BLaER1 treated with 17β-estradiol and CSF1 and Interleukin-3, amounts not matched to agents 10 nM and 100 nM (cell line): ENCODE measurements around the gene HIPK3.
"Not testable (repeated sequence)": the region's sequence is repeated elsewhere in the genome, so short reads cannot be mapped to it uniquely, and the experiment has no call there.

Experiments
- H3K27ac ChIP-seq, 11 experiments: shearing (Covaris generic); formaldehyde crosslinking; 2 replicates each; pipeline ENCODE4 v1.8.1; 2022
- H3K27me3 ChIP-seq, 11 experiments: shearing (Covaris generic); formaldehyde crosslinking; 2 replicates each; pipeline ENCODE4 v1.8.1; 2022
- H3K36me3 ChIP-seq, 11 experiments: shearing (Covaris generic); formaldehyde crosslinking; 2 replicates each; pipeline ENCODE4 v1.8.1; 2022
- H3K4me1 ChIP-seq, 10 experiments: shearing (Covaris generic); formaldehyde crosslinking; 2 replicates each; pipeline ENCODE4 v1.8.1; 2022
- H3K4me2 ChIP-seq, 11 experiments: shearing (Covaris generic); formaldehyde crosslinking; 2 replicates each; pipeline ENCODE4 v1.8.1; 2022
- H3K4me3 ChIP-seq, 10 experiments: shearing (Covaris generic); formaldehyde crosslinking; 2 replicates each; pipeline ENCODE4 v1.8.1; 2022
- H3K9ac ChIP-seq, 11 experiments: shearing (Covaris generic); formaldehyde crosslinking; 2 replicates each; pipeline ENCODE4 v1.8.1; 2022
- H3K9me3 ChIP-seq, 11 experiments: shearing (Covaris generic); formaldehyde crosslinking; replicated peaks in 1 of 11; 2 replicates each; pipeline ENCODE4 v1.8.1; 2022
- H4K20me1 ChIP-seq, 11 experiments: shearing (Covaris generic); formaldehyde crosslinking; 2 replicates each; pipeline ENCODE4 v1.8.1; 2022
- Cebpa-rat ChIP-seq, 11 experiments: shearing (Covaris generic); IDR thresholded peaks; 2 replicates each; pipeline ENCODE4 v1.8.1; 2022

HIPK3 gene

DNA sequence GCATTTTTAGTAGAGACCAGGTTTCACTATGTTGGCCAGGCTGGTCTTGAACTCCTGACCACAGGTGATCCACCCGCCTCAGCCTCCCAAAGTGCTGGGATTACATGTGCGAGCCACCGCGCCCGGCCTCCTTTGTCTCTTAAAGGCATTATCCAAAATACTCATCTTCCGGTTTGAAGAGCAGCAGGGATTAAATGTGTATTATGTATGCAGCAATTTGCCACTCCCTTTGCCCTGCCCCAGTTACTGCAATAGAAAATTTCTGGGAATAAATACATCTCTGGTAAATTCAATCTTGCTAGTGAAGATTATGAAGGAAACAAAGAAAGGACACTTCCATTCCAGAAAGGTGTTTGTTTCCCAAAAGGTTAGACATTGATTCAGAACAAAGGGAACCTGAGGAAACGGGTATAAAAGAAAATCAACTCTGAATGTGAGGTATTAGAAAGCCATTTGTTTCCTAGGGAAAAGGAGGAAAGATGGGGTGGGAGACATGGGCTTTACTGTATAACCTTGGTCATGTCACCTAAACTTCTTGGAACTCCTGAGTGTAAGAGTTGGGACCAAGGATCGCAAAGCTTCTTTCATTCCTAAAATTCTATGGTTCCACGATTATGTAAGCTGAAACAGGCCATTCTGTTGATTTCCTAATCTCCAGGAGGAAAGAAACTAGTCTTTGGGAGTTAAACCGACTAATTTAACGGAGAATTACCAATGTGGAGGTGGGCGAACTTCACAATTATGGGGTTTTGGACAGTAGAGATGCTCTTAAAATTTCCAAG lies 959 bp upstream of the HIPK3 start:
- no peak for TF ChIP-seq Cebpa-rat (IDR thresholded peaks at IDR 0.05)
- H3K9me3 ChIP-seq, result peaks cover 0 to 1% (median 0%) of the 10 kb centered on the region in 11 experiments; a peak in 1 of 22 replicates
- H3K4me3 ChIP-seq, result peak overlapping the region; percentile 81 to 95 (median 92)
- peak overlapping the region; percentile 99 to 100 (median 100) for H3K27ac ChIP-seq
- peaks cover 13 to 34% (median 21%) of the 10 kb centered on the region in 10 experiments for H3K4me1 ChIP-seq
- H3K9ac ChIP-seq, result peak overlapping the region; percentile 99 to 100 (median 100)
- H4K20me1 ChIP-seq, result peaks cover 9 to 30% (median 26%) of the 10 kb centered on the region in 11 experiments; a peak in 20 of 22 replicates
- H3K4me2 ChIP-seq, result peak overlapping the region; percentile 74 to 95 (median 88)
- no peaks in the 10 kb centered on the region for H3K27me3 ChIP-seq
- peaks cover 0 to 2% (median under 1%) of the 10 kb centered on the region in 11 experiments; a peak in 7 of 22 replicates for H3K36me3 ChIP-seq

DNA sequence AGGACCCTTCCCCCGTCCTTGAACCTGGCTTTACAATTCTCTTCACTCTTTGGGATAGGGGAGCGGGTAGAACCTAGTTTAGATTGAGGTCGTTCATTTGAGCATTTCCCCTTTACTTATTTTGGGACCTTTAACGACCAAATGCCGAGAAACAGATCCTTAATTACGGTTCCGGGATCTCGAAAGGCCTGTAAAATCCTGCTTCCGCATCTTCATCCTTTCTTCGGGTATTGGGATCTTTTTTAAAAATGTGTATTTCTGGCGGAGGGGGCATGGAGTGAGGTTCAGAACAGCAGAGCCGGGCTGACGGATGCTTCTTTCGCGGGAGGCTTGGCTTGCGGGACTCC lies 395 bp upstream of the HIPK3 start:
- Histone ChIP-seq H3K9ac (peak overlapping the region; percentile 99 to 100 (median 100)), H3K4me1 (peaks cover 18 to 40% (median 25%) of the 10 kb centered on the region in 10 experiments), H4K20me1 (peaks cover 15 to 35% (median 32%) of the 10 kb centered on the region in 11 experiments; a peak in 21 of 22 replicates), H3K4me3 (peak overlapping the region; percentile 81 to 95 (median 92)), H3K4me2 (peak overlapping the region; percentile 74 to 95 (median 88)), H3K27me3 (no peaks in the 10 kb centered on the region), H3K27ac (peak overlapping the region; percentile 99 to 100 (median 100)), H3K9me3 (peaks cover 0 to 5% (median 0%) of the 10 kb centered on the region in 11 experiments; a peak in 1 of 22 replicates), H3K36me3 (peaks cover 0 to 7% (median 4%) of the 10 kb centered on the region in 11 experiments; a peak in 7 of 22 replicates)
- no peak for TF ChIP-seq Cebpa-rat (IDR thresholded peaks at IDR 0.05)

DNA sequence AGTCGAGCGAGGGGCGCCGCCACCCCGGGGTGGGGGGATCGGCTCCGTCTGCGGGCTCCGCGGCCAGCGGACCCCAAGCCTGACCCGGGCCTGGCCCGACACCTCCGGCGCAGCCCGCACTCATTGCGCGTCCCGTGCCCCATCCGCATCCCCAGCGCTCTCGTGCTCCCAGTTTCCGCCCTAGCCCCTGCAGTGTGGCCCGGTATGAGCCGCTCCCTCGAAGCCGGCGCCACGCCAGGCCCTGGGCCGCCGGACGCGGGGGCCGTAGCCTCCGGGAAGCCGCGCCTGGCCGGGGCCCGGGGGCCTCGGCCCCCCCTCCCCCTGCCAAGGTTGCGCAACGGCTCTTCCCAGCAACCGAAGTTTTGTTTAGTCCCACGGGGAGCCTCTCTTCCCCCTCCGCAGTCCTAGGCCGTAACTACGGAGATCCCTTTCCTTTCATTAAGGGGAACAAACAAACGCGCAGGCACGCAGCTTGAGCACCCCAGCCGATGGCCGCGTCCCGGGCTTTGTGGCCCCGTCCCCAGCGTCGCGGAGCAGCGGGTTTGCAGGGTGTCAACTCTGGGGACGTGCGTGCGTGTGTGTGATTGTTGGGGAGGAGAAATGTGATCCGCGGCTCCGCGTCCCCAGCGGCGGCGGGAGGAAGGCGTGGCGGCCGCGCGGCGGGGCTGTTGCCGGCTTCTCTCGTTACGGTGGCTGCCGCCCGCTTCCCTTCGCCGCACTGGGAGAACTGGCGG lies 883 bp downstream of the HIPK3 start:
- H4K20me1 ChIP-seq, result peaks cover 28 to 48% (median 45%) of the 10 kb centered on the region in 11 experiments
- H3K27me3 ChIP-seq, result no peaks in the 10 kb centered on the region
- peaks cover 31 to 52% (median 38%) of the 10 kb centered on the region in 10 experiments for H3K4me1 ChIP-seq
- peaks cover 0 to 8% (median 4%) of the 10 kb centered on the region in 11 experiments; a peak in 9 of 22 replicates for H3K36me3 ChIP-seq
- peaks cover 0 to 5% (median 0%) of the 10 kb centered on the region in 11 experiments; a peak in 1 of 22 replicates for H3K9me3 ChIP-seq
- H3K4me3 ChIP-seq, result peak overlapping the region; percentile 81 to 95 (median 92)
- peak overlapping the region; percentile 99 to 100 (median 100) for H3K27ac ChIP-seq
- H3K9ac ChIP-seq, result peak overlapping the region; percentile 99 to 100 (median 100)
- H3K4me2 ChIP-seq, result peak overlapping the region; percentile 60 to 96 (median 88)
- peak; percentile 98 to 100 (median 99) for TF ChIP-seq Cebpa-rat (IDR thresholded peaks at IDR 0.05)

DNA sequence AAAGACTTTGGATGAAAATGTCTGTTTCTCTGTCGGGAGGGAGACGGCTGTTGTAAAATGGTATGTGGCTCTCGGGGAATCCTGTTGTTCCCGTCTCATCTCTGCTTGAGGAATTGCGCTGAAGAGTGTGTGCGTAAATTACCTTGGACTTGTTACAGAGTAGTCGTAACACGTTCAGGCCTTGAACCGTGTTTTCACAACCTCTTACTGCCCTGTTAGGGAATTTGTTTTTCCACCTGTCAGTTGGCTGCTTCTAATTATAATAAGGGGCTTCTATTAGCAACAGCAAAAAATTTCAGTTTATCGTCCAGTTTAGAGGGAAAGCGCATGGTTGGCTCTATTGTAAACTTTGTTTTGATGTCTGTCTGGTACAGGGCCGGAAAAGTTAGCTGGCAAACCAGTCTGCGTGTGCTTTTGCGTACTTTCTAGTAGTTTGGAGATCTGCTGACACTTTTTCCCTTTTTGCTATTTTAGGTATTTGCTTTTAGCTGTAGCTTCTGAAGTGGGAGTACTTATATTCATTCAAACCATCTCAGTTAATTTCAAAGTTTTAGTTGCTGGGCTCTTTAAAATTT lies 1.5 kb downstream of the HIPK3 start:
- peaks cover 36 to 58% (median 45%) of the 10 kb centered on the region in 10 experiments for H3K4me1 ChIP-seq
- H3K4me2 ChIP-seq, result peak overlapping the region; percentile 74 to 96 (median 89); a peak in 21 of 22 replicates
- peaks cover 0 to 5% (median 0%) of the 10 kb centered on the region in 11 experiments; a peak in 1 of 22 replicates for H3K9me3 ChIP-seq
- peaks cover 33 to 55% (median 51%) of the 10 kb centered on the region in 11 experiments for H4K20me1 ChIP-seq
- H3K27me3 ChIP-seq, result no peaks in the 10 kb centered on the region
- TF ChIP-seq Cebpa-rat (IDR thresholded peaks at IDR 0.05), result no peak
- peak overlapping the region; percentile 81 to 95 (median 92) for H3K4me3 ChIP-seq
- peaks cover 0 to 8% (median 4%) of the 10 kb centered on the region in 11 experiments; a peak in 9 of 22 replicates for H3K36me3 ChIP-seq
- peak overlapping the region; percentile 99 to 100 (median 100) for H3K27ac ChIP-seq
- H3K9ac ChIP-seq, result peak overlapping the region; percentile 99 to 100 (median 100)

DNA sequence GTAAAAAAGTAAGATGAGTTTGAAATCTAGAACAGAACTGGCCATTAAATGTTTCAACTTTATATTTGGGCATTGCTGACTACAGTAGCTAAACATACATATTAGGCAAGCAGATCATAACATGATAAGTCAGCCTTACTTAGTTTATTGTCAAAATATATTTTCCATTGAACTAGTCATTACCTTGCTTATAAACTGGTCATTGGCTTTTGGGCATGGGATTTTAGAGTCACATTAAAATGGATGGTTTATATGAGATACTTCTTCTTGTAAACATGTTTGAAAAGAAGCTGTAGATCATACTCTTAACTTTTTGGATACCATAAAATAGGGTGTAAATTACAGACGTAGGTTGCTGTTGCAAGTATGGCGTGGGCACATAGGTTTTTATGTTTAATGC lies 2.7 kb downstream of the HIPK3 start:
- Histone ChIP-seq H3K27me3 (no peaks in the 10 kb centered on the region), H3K9ac (peak overlapping the region; percentile 99 to 100 (median 100)), H4K20me1 (peaks cover 33 to 66% (median 63%) of the 10 kb centered on the region in 11 experiments), H3K9me3 (peaks cover 0 to 5% (median 0%) of the 10 kb centered on the region in 11 experiments; a peak in 1 of 22 replicates), H3K4me1 (peaks cover 41 to 59% (median 51%) of the 10 kb centered on the region in 10 experiments), H3K4me3 (peak overlapping the region; percentile 81 to 95 (median 92)), H3K36me3 (peaks cover 0 to 9% (median 4%) of the 10 kb centered on the region in 11 experiments; a peak in 9 of 22 replicates), H3K27ac (peak overlapping the region; percentile 99 to 100 (median 100)), H3K4me2 (peak overlapping the region; percentile 74 to 96 (median 89))
- TF ChIP-seq Cebpa-rat (IDR thresholded peaks at IDR 0.05), result no peak

DNA sequence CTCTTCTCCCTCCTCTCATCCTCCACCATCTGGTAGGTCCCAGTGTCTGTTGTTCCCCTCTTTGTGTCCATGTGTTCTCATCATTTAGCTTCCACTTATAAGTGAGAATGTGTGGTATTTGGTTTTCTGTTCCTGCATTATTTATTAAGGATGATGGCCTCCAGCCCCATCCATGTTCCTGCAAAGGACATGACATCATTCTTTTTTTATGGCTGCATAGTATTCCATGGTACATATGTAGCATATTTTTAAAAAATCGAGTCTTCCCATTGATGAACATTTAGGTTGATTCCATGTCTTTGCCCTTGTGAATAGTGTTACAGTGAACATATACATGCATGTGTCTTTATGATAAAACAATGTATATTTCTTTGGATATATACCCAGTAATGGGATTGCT lies 4.2 kb downstream of the HIPK3 start:
- H3K4me2 ChIP-seq, result peak overlapping the region; percentile 9 to 96 (median 88); a peak in 20 of 22 replicates
- peak overlapping the region in 3 of 11 experiments; percentile 56 to 73 (median 73); a peak in 2 of 22 replicates for H3K9ac ChIP-seq
- H4K20me1 ChIP-seq, result peaks cover 46 to 81% (median 78%) of the 10 kb centered on the region in 11 experiments
- peaks cover 0 to 19% (median 10%) of the 10 kb centered on the region in 11 experiments; a peak in 14 of 22 replicates for H3K36me3 ChIP-seq
- H3K27me3 ChIP-seq, H3K9me3 ChIP-seq: not testable (repeated sequence)
- peaks cover 43 to 62% (median 54%) of the 10 kb centered on the region in 10 experiments for H3K4me1 ChIP-seq
- H3K4me3 ChIP-seq, result peak overlapping the region in 6 of 10 experiments; percentile 3 to 93 (median 34); a peak in 8 of 20 replicates
- H3K27ac ChIP-seq, result peak overlapping the region in 6 of 11 experiments; percentile 60 to 80 (median 74); a peak in 7 of 22 replicates

DNA sequence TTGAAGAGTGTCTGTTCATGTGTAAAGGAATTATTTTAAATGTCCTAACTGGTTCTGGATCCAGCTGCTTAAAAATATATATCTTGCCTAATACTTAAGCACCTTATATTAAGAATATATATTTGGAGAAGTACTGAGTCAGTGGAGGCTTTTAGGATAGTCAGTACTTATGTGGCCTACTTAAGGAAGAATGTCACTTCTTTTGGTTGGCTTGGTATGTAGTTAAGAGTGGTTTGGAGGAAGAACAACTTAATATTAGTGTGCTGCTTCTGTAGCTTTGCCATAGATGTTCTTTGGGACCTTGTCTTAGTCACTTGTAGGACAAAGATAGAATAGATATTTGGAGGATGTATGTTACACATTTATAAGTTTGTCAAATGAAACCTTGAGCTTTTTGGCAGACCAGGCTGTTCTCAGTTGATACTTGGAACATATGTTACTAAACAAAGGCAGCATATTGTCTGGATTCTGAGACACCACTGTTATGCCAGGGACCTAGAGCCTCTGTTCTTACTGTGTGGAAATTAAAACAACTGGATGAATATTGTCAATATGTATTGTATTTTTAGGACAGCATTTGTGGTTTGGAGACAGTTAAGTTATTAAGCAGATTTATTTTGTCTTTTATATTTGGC lies 4.9 kb downstream of the HIPK3 start:
- H3K4me1 ChIP-seq, result peaks cover 47 to 66% (median 58%) of the 10 kb centered on the region in 10 experiments
- H3K4me3 ChIP-seq, result peak overlapping the region in 5 of 10 experiments; percentile 20 to 93 (median 35); a peak in 8 of 20 replicates
- peaks cover 0 to 19% (median 10%) of the 10 kb centered on the region in 11 experiments; a peak in 14 of 22 replicates for H3K36me3 ChIP-seq
- no peak for TF ChIP-seq Cebpa-rat (IDR thresholded peaks at IDR 0.05)
- peak overlapping the region in 9 of 11 experiments; percentile 10 to 80 (median 64); a peak in 11 of 22 replicates for H3K27ac ChIP-seq
- no peaks in the 10 kb centered on the region for H3K27me3 ChIP-seq
- peak overlapping the region in 6 of 11 experiments; percentile 9 to 73 (median 62); a peak in 9 of 22 replicates for H3K9ac ChIP-seq
- H3K9me3 ChIP-seq, result peaks cover 0 to 5% (median 0%) of the 10 kb centered on the region in 11 experiments; a peak in 1 of 22 replicates
- H3K4me2 ChIP-seq, result peak overlapping the region; percentile 38 to 96 (median 88); a peak in 21 of 22 replicates
- peaks cover 54 to 89% (median 85%) of the 10 kb centered on the region in 11 experiments for H4K20me1 ChIP-seq
